AG10803 (cell line): ENCODE measurements around the gene PCSK4.

Experiments
- DNase-seq: peaks from one replicate; pipeline ENCODE4 v3.0.0; 2010; ENCODE audit warnings: low read depth
- H3K4me3 ChIP-seq: 2 replicates; pipeline ENCODE4 v1.5.1; 2011; ENCODE audit warnings: mild to moderate bottlenecking, low read length, control low read depth
- CTCF ChIP-seq: conservative IDR thresholded peaks from 2 replicates; pipeline ENCODE4 v1.5.1; 2011; ENCODE audit warnings: mild to moderate bottlenecking, low read length, control low read depth, inconsistent platforms

PCSK4 gene

GRCh38 chr19:1473085-1473851 is 16.9 kb downstream of the PCSK4 start:
- no peak for TF ChIP-seq CTCF
- H3K4me3 ChIP-seq, result no peak overlapping the region
- no peak for DNase-seq

GRCh38 chr19:1472231-1473084 is 17.7 kb downstream of the PCSK4 start:
- DNase-seq, result no peak
- no peak for TF ChIP-seq CTCF

GRCh38 chr19:1471515-1472160 is 18.5 kb downstream of the PCSK4 start:
- no peak overlapping the region for H3K4me3 ChIP-seq
- no peak for DNase-seq
- peak; percentile 25 for TF ChIP-seq CTCF

More at GRCh38 chr19:1472231-1473084, 17.7 kb downstream of the PCSK4 start:
- no peak overlapping the region for H3K4me3 ChIP-seq

GRCh38 chr19:1471010-1471514 is 19.1 kb downstream of the PCSK4 start:
- TF ChIP-seq CTCF, result no peak
- DNase-seq, result no peak
- H3K4me3 ChIP-seq, result peak overlapping the region; percentile 44

GRCh38 chr19:1470305-1471009 is 19.7 kb downstream of the PCSK4 start:
- TF ChIP-seq CTCF, result no peak
- H3K4me3 ChIP-seq, result peak overlapping the region; percentile 44
- DNase-seq, result peak; percentile 26

GRCh38 chr19:1470055-1470304 is 20.2 kb downstream of the PCSK4 start:
- H3K4me3 ChIP-seq, result peak overlapping the region; percentile 44
- DNase-seq, result no peak
- TF ChIP-seq CTCF, result no peak
